Right kidney (tissue), 1 donor: ENCODE measurements around the gene PTRH2.

Source experiments
- DNase-seq: peaks from one replicate; pipeline ENCODE4 v3.0.0-alpha.2; 2016

The PTRH2 gene

GRCh38 chr17:59723041-59723440 is 15.8 kb upstream of the PTRH2 start:
- no peak for DNase-seq

- no peak for DNase-seq
These were observed 15.4 kb upstream of the PTRH2 start for GRCh38 chr17:59722623-59723022.

- no peak for DNase-seq
These were observed 12.3 kb upstream of the PTRH2 start for GRCh38 chr17:59719526-59719925.

- no peak for DNase-seq
These were observed 9.2 kb upstream of the PTRH2 start for GRCh38 chr17:59716427-59716826.

- DNase-seq, result no peak
These were observed 7.0 kb upstream of the PTRH2 start for GRCh38 chr17:59714255-59714654.

GRCh38 chr17:59712862-59713261 is 5.6 kb upstream of the PTRH2 start:
- DNase-seq, result no peak

GRCh38 chr17:59711936-59712335 is 4.7 kb upstream of the PTRH2 start:
- no peak for DNase-seq

GRCh38 chr17:59707971-59708430 is 771 bp upstream of the PTRH2 start:
- DNase-seq, result no peak

- DNase-seq, result no peak
These were observed 4.9 kb downstream of the PTRH2 start for GRCh38 chr17:59702304-59702703.

GRCh38 chr17:59699786-59700185 is 7.4 kb downstream of the PTRH2 start:
- DNase-seq, result no peak

- no peak for DNase-seq
These were observed 8.0 kb downstream of the PTRH2 start for GRCh38 chr17:59699218-59699617.

GRCh38 chr17:59698143-59698542 is 9.1 kb downstream of the PTRH2 start:
- no peak for DNase-seq

- no peak for DNase-seq
These were observed 10.4 kb downstream of the PTRH2 start for GRCh38 chr17:59696682-59697277.

- DNase-seq, result no peak
These were observed 11.1 kb downstream of the PTRH2 start for GRCh38 chr17:59695945-59696681.

GRCh38 chr17:59694344-59694743 is 12.9 kb downstream of the PTRH2 start:
- DNase-seq, result no peak

GRCh38 chr17:59693582-59693981 is 13.6 kb downstream of the PTRH2 start:
- DNase-seq, result no peak

GRCh38 chr17:59688496-59688895 is 18.7 kb downstream of the PTRH2 start:
- DNase-seq, result no peak

GRCh38 chr17:59688008-59688407 is 19.2 kb downstream of the PTRH2 start:
- no peak for DNase-seq

- no peak for DNase-seq
These were observed 22.3 kb downstream of the PTRH2 start for GRCh38 chr17:59684967-59685366.

GRCh38 chr17:59683283-59683682 is 23.9 kb downstream of the PTRH2 start:
- no peak for DNase-seq

- DNase-seq, result no peak
These were observed 26.9 kb downstream of the PTRH2 start for GRCh38 chr17:59680314-59680713.

- no peak for DNase-seq
These were observed 28.3 kb downstream of the PTRH2 start for GRCh38 chr17:59678918-59679317.

- DNase-seq, result no peak
These were observed 30.5 kb downstream of the PTRH2 start for GRCh38 chr17:59676716-59677115.

- no peak for DNase-seq
These were observed 32.0 kb downstream of the PTRH2 start for GRCh38 chr17:59675231-59675630.
